Fibroblast of skin of back (primary cell): ENCODE data around the gene CDH23.

Source experiments
- DNase-seq: peaks from one replicate; pipeline ENCODE4 v3.0.0-alpha.2; 2013

Gene CDH23

DNA sequence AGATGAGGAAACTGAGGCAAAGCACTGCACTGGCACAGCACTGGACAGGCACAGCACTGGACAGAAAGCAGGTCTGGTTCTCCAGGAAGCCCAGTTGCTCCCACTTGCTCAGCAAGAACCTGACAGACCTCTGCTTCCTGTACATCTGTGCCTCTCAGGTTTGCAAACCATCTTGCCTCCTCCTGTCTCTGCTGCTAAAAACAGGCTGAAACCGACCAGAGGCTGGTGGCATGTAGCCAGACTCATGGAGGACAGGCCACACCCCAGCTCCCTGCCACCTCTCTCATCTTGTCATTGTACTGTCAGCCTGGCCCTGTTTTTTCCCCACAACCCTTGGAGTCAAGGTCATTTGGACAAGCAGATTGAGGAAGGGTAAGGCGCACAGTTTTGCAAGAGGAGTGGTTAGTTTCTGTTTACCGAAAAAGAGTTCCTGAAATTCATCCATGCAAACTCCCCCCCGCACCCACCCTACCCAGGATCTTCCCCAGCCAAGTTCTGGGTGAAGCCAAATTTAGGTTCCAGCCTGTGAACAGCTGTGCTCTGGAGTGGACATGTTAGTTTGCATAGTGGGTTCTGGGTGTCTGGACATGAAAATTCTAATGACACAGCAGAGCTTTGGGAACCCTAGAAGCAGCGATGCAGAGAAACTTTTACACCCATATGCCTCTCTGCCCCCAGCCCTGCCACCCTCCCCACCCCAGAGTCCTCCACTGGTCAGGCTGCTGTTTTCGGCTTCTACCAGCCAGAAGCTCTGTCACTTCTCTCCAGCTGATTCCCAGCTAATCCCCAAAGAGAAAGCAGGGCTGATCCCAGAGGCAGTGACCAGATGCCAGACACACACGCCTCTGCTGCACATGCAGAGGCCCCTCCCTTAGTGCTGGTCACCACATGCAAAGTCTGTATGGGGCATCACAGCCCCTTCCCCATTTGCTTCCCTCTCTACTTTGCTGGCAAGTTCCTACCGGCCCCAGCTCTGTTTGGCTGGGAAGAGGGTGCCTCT, 331.3 kb downstream of the CDH23 start:
- DNase-seq, result no peak

- DNase-seq, result no peak
These were observed 332.5 kb downstream of the CDH23 start for GRCh38 chr10:71729161-71729636.

DNA sequence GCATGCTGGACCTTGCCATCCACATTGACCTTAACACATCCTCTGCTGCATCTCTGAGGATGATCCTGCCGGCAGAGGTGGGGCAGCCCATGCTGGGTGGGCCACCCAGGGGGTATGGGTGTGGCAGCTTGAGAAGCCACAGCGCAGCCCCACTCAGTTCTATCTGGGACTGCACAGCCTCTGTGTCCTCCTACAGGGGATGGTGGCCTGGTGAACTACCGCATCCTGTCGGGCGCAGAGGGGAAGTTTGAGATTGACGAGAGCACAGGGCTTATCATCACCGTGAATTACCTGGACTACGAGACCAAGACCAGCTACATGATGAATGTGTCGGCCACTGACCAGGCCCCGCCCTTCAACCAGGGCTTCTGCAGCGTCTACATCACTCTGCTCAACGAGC, 335.1 kb downstream of the CDH23 start:
- no peak for DNase-seq

- DNase-seq, result no peak
These were observed 338.1 kb downstream of the CDH23 start for GRCh38 chr10:71734797-71735196.

GRCh38 chr10:71735709-71736569, 339.2 kb downstream of the CDH23 start:
- DNase-seq, result no peak

GRCh38 chr10:71736570-71736952, 339.8 kb downstream of the CDH23 start:
- no peak for DNase-seq

- DNase-seq, result no peak
These were observed 340.5 kb downstream of the CDH23 start for GRCh38 chr10:71737001-71737833.

DNA sequence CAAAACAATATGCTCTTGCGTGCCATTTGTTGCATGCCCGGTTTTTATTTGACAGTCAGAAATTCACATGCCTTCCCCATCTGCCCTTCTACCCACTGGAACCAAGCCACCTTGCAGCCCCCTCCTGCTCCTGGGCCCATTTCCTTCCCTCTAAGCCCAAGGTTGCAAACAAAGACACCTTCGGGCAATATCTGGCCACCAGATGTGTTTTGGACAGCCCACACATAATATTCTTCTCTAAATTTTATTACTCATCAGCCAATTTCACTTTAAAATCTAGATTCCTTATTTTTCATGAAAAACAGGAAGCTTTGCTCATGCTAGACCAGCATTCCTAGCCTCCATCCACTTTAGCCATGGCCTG, 341.1 kb downstream of the CDH23 start:
- DNase-seq, result no peak

- DNase-seq, result no peak
These were observed 342.7 kb downstream of the CDH23 start for GRCh38 chr10:71739358-71739900.

DNA sequence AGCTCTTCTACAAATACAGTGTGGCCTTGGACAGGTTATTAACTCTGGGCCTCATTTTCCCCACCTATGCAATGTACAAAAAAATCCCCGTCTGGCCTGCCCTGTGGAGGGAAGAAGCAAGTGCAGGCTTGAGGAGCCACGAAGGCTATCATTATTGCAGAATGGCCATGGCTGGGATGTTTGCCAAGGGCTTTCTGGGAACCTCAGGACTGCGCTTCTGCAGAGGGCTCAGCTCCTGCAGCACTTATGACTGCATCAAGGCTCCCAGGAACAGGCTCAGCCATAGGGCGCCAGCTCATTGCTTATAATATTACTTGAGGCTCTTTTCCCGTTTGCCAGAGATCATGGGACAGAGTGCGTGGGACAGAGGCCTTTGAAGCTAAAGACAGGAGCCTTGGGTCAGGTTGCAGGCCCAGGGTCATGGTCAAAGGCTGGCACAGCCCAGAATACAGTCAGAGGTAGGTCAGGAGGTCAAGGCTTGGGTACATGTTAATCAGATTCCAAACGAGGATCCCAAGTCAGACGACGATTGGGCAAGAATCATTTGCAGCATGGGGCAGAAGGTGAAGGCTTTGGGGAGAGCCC, 343.4 kb downstream of the CDH23 start:
- no peak for DNase-seq

DNA sequence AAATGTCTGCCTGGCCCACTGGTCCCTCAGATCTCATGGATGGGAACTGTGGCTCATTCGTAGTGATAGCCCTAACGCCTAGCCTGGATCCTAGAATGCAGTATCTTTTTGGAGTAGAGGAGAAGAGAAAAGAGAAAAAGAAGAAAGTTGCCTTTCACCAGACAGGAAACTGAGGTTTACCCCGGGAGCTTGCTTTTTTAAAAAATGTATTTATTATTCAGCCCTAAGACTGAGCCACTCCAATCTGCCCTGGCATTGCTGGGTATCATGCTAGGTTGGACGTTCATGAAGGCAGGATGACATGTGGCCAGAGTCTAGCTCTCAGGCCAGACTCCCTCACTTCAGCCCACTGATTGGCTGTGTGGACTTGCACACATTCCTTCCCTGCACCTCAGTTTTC, 344.3 kb downstream of the CDH23 start:
- no peak for DNase-seq

- no peak for DNase-seq
These were observed 345.0 kb downstream of the CDH23 start for GRCh38 chr10:71741671-71742070.

GRCh38 chr10:71742301-71743088, 345.8 kb downstream of the CDH23 start:
- no peak for DNase-seq

GRCh38 chr10:71743089-71743838, 346.5 kb downstream of the CDH23 start:
- DNase-seq, result no peak

GRCh38 chr10:71743866-71744265, 347.1 kb downstream of the CDH23 start:
- no peak for DNase-seq

DNA sequence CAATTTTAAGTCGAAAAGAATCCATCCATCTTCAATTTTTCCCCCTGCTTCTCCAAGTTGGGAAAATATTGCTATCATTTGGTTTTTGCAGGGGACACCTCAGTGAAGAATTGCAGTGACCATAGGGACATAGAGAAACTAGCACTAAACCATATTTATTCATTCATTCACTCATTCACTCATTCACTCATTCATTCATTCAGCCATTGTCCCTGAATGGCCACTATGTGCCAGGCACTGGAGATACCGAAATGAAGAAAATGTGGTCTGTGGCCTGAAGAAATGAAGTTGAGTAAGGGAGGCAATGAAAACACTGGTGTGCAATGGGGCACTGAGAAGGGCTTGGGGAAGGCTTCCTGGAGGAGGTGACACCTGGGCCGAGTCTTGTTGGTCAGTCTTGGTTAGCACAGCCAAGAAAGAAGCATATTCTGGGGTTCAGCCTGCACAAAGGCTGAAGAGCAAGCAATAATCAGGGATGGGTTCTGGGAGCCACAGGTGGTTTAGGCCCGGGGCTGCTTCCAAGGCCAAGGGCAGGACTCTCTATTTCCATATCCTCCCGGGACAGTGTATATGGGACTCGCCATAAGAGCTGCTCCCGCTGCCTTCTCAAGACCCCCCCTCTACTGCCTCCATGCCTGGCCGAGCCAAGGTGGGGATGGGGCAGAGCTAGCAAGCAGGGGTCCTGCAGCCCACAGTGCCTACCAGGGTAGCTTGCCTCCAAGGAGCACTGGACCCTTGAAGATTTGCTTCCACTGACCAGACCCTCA, 348.4 kb downstream of the CDH23 start:
- DNase-seq, result no peak

GRCh38 chr10:71745664-71746250, 349.0 kb downstream of the CDH23 start:
- DNase-seq, result no peak

- no peak for DNase-seq
These were observed 349.8 kb downstream of the CDH23 start for GRCh38 chr10:71746344-71747037.
